NT2/D1 (cell line): Measurements from ENCODE around the gene DIP2C.

ENCODE experiments used
- YY1 ChIP-seq: IDR thresholded peaks from 2 replicates; pipeline ENCODE4 v1.6.1; 2011; ENCODE audit not compliant: insufficient read length, insufficient read depth
- ZNF274 ChIP-seq: IDR thresholded peaks from 2 replicates; pipeline ENCODE4 v1.6.1; 2011; ENCODE audit warnings: mild to moderate bottlenecking, low read depth, low read length

GRCh38 chr10:688312-689120 is 952 bp downstream of the DIP2C start:
- TF ChIP-seq ZNF274 (no peak), YY1 (no peak)
